CD14-positive monocyte (primary cell): ENCODE results near the gene OSBPL6. TPM values are rescaled to one million over a fixed set of nuclear protein-coding genes. Genes with fewer than 3 reads are reported as not detected.

Experiments
- DNase-seq, 3 donors: peaks; one replicate each; pipeline ENCODE4 v3.0.0-alpha.2; 2011 to 2022
- H2AFZ ChIP-seq: 2 replicates; pipeline ENCODE4 v1.6.0; 2012; ENCODE audit warnings: mild to moderate bottlenecking, low read depth, low read length, inconsistent platforms; ENCODE audit not compliant: insufficient read depth, poor library complexity, severe bottlenecking
- H3K27ac ChIP-seq, 2 donors: 1 replicate in 1 of 2; 2 replicates in 1 of 2; pipeline ENCODE4 v1.5.1; 2012 to 2013; ENCODE audit warnings: low read length in 2 of 2, control low read depth in 1 of 2, inconsistent platforms in 1 of 2, low read depth in 1 of 2, mild to moderate bottlenecking in 1 of 2
- H3K27me3 ChIP-seq, 2 donors: one replicate each; pipeline versions ENCODE4 v1.6.0 to v1.6.1; 2011 to 2013; ENCODE audit warnings: low read length in 2 of 2; ENCODE audit not compliant: control insufficient read depth in 2 of 2, insufficient read depth in 2 of 2
- H3K36me3 ChIP-seq, 2 donors: replicated peaks in 1 of 2; 1 replicate in 1 of 2; 2 replicates in 1 of 2; pipeline versions ENCODE4 v1.5.1 to v1.6.1; 2012 to 2013; ENCODE audit warnings: low read length in 2 of 2, control low read depth in 1 of 2, inconsistent platforms in 1 of 2, mild to moderate bottlenecking in 1 of 2; ENCODE audit not compliant: insufficient read depth in 2 of 2, control insufficient read depth in 1 of 2
- H3K4me1 ChIP-seq, 2 donors: 1 replicate in 1 of 2; 2 replicates in 1 of 2; pipeline versions ENCODE4 v1.5.1 to v1.6.1; 2012 to 2013; ENCODE audit warnings: low read length in 2 of 2, control low read depth in 1 of 2, inconsistent platforms in 1 of 2, mild to moderate bottlenecking in 1 of 2, moderate library complexity in 1 of 2; ENCODE audit not compliant: insufficient read depth in 2 of 2, control insufficient read depth in 1 of 2
- H3K4me2 ChIP-seq: replicated peaks from 2 replicates; pipeline ENCODE3; 2012; ENCODE audit warnings: low read length, moderate library complexity, mild to moderate bottlenecking; ENCODE audit not compliant: poor library complexity, severe bottlenecking; ENCODE audit errors: extremely low read depth
- H3K4me3 ChIP-seq, 3 experiments: fragments of 200-600 bp in 1 of 3; sonication (generic) in 1 of 3; replicated peaks in 1 of 3; 1 replicate in 2 of 3; 2 replicates in 1 of 3; pipeline ENCODE4 v1.5.1; 2011 to 2013; ENCODE audit warnings: low read length in 3 of 3, mild to moderate bottlenecking in 3 of 3, control low read depth in 2 of 3, low read depth in 2 of 3, inconsistent platforms in 1 of 3, moderate library complexity in 1 of 3
- H3K79me2 ChIP-seq: 2 replicates; pipeline ENCODE4 v1.6.0; 2012; ENCODE audit warnings: mild to moderate bottlenecking, control low read depth, inconsistent platforms, low read length, moderate library complexity; ENCODE audit not compliant: insufficient read depth
- H3K9ac ChIP-seq: 2 replicates; pipeline ENCODE4 v1.6.0; 2017; ENCODE audit warnings: low read length, mild to moderate bottlenecking; ENCODE audit not compliant: insufficient read depth, poor library complexity, severe bottlenecking
- H3K9me3 ChIP-seq, 2 donors: replicated peaks in 1 of 2; 1 replicate in 1 of 2; 2 replicates in 1 of 2; pipeline versions ENCODE4 v1.5.1 to v1.6.1; 2012 to 2013; ENCODE audit warnings: low read length in 2 of 2, control low read depth in 1 of 2; ENCODE audit not compliant: control insufficient read depth in 1 of 2, insufficient read depth in 1 of 2
- H4K20me1 ChIP-seq: 2 replicates; pipeline ENCODE4 v1.6.0; 2012; ENCODE audit warnings: mild to moderate bottlenecking, low read length, control low read depth, moderate library complexity; ENCODE audit not compliant: insufficient read depth
- H3K27ac Mint-ChIP-seq, 7 donors: one replicate each; pipeline ENCODE4 v1.8.0; 2020; ENCODE audit warnings: mild to moderate bottlenecking in 7 of 7, mixed read lengths in 7 of 7, moderate library complexity in 6 of 7, inconsistent platforms in 2 of 7
- H3K27me3 Mint-ChIP-seq, 3 donors: one replicate each; pipeline ENCODE4 v1.8.0; 2021 to 2022; ENCODE audit warnings: low read depth in 3 of 3, mild to moderate bottlenecking in 3 of 3, mixed read lengths in 3 of 3, moderate library complexity in 3 of 3, inconsistent platforms in 1 of 3
- H3K36me3 Mint-ChIP-seq, 2 donors: one replicate each; pipeline ENCODE4 v1.8.0; 2020; ENCODE audit warnings: mixed read lengths in 2 of 2, inconsistent platforms in 1 of 2, mild to moderate bottlenecking in 1 of 2
- H3K4me1 Mint-ChIP-seq: one replicate; pipeline ENCODE4 v1.8.0; 2020; ENCODE audit warnings: mild to moderate bottlenecking, mixed read lengths
- H3K4me3 Mint-ChIP-seq, 2 donors: one replicate each; pipeline ENCODE4 v1.8.0; 2020; ENCODE audit warnings: mild to moderate bottlenecking in 2 of 2, mixed read lengths in 2 of 2, moderate library complexity in 1 of 2
- H3K9me3 Mint-ChIP-seq, 7 donors: one replicate each; pipeline ENCODE4 v1.8.0; 2020 to 2022; ENCODE audit warnings: mixed read lengths in 7 of 7, mild to moderate bottlenecking in 6 of 7, moderate library complexity in 6 of 7, inconsistent platforms in 2 of 7
- CTCF ChIP-seq: fragments of 200-600 bp; IDR thresholded peaks from one replicate; pipeline ENCODE4 v1.8.0; 2022; ENCODE audit warnings: antibody characterized with exemption, mild to moderate bottlenecking
- WGBS: methylation state at CpG from one replicate; pipeline ENCODE4 v1.1.5; 2013; ENCODE audit warnings: missing lambda C conversion rate; ENCODE audit not compliant: insufficient coverage; 5-methylcytosine and 5-hydroxymethylcytosine counted together
- intact Hi-C, 2 donors: fragments of 100-400 bp; cut with micrococcal nuclease; formaldehyde crosslinking; loops; one replicate each; pipeline versions ENCODE4 v1.15.0 to v1.15.1; 2023
- polyA plus RNA-seq, 3 donors: library from polyadenylated mRNA; depleted of rRNA in 1 of 3; unstranded in 2 of 3; stranded (reverse) in 1 of 3; fragments of 300-500 nt in 2 of 3; fragments of >200 nt in 1 of 3; fragmentation: Illumina TruSeq in 2 of 3; gene quantifications; 1 replicate in 2 of 3; 2 replicates in 1 of 3; pipeline ENCODE4 v1.2.3, GENCODE V29; 2012 to 2021

Gene OSBPL6
- polyA plus RNA-seq, 3 donors = not detected

GRCh38 chr2:178208817-178209216 lies 14.5 kb downstream of the OSBPL6 start:
- no peak overlapping the region for H3K9ac ChIP-seq
- intact Hi-C loops = no loop called here

GRCh38 chr2:178211460-178211859 lies 17.1 kb downstream of the OSBPL6 start:
- Histone ChIP-seq H3K79me2 (no peaks in the 10 kb centered on the region), H4K20me1 (no peaks in the 10 kb centered on the region), H3K36me3 (no peaks in the 10 kb centered on the region), H3K9me3 (no peaks in the 10 kb centered on the region), H2AFZ (no peak overlapping the region), H3K27me3 (no peaks in the 10 kb centered on the region), H3K4me1 (no peaks in the 10 kb centered on the region), H3K4me3 (no peak overlapping the region), H3K9ac (no peak overlapping the region), H3K27ac (no peak overlapping the region), H3K4me2 (no peak overlapping the region)
- Mint-ChIP-seq H3K4me3 (no peak overlapping the region), H3K36me3 (no peaks in the 10 kb centered on the region), H3K4me1 (no peaks in the 10 kb centered on the region), H3K27me3 (peaks cover 0 to 14% (median 9%) of the 10 kb centered on the region in 3 donors), H3K27ac (no peak overlapping the region), H3K9me3 (peaks cover 0 to 2% (median 0%) of the 10 kb centered on the region in 7 donors)
- WGBS = 85% methylated on average over 2 of the region's 3 CpGs
- intact Hi-C loops = no loop called here
- no peak for DNase-seq
- TF ChIP-seq CTCF = no peak

More at GRCh38 chr2:178208817-178209216, 14.5 kb downstream of the OSBPL6 start:
- H3K4me1 ChIP-seq = no peaks in the 10 kb centered on the region
- no peaks in the 10 kb centered on the region for H4K20me1 ChIP-seq
- H2AFZ ChIP-seq = no peak overlapping the region
- Mint-ChIP-seq H3K4me1 (no peaks in the 10 kb centered on the region), H3K27me3 (peaks cover 0 to 16% (median 9%) of the 10 kb centered on the region in 3 donors), H3K27ac (peak overlapping the region in 1 of 7 donors; percentile 46), H3K36me3 (no peaks in the 10 kb centered on the region), H3K9me3 (peaks cover 0 to 2% (median 0%) of the 10 kb centered on the region in 7 donors), H3K4me3 (no peak overlapping the region)
- H3K79me2 ChIP-seq = no peaks in the 10 kb centered on the region
- DNase-seq = no peak
- no CpG with 5 or more reads among the region's 3 CpGs for WGBS
- no peaks in the 10 kb centered on the region for H3K9me3 ChIP-seq
- no peaks in the 10 kb centered on the region for H3K27me3 ChIP-seq
- H3K36me3 ChIP-seq = no peaks in the 10 kb centered on the region
- H3K27ac ChIP-seq = no peak overlapping the region
- no peak overlapping the region for H3K4me3 ChIP-seq
- no peak overlapping the region for H3K4me2 ChIP-seq
- no peak for TF ChIP-seq CTCF
